ENCODE data around the gene BZW1. TPM values are rescaled to one million over a fixed set of nuclear protein-coding genes. Genes with fewer than 3 reads are reported as not detected.
A peak's percentile ranks its signal among the peaks of the same experiment; 100 is the strongest.

BZW1 gene
- total RNA-seq = 100 to 1,000 TPM; 266 to 272 TPM

GRCh38 chr2:200811333-200812121 is at the start of gene BZW1:
BZW1 (plus strand) TSS chr2:200811910; CDS start chr2:200813218, 1,308 bp downstream.
- H3K27me3 Mint-ChIP-seq = no peaks in the 10 kb centered on the region
- H3K27ac Mint-ChIP-seq = peak within 1 kb of the TSS; percentile 97
- H3K4me3 Mint-ChIP-seq = peak within 1 kb of the TSS; percentile 99
- ChIA-PET POLR2A (interaction anchor here (0.7 to 12.7 kb wide), 18 partner anchors 8 to 449 kb away, joined by 3 to 89 read pairs (median 4); partner anchors contain the start of genes CASP8, CLK1, NIF3L1 and PPIL3), CTCF (interaction anchor here (0.6 kb wide), 1 partner anchor 53 kb away, joined by 3 read pairs; the partner anchor contains the start of gene CLK1)
- peaks cover 54% of the 10 kb centered on the region for H3K4me1 Mint-ChIP-seq
- peak; percentile 97 for DNase-seq
- H3K9me3 Mint-ChIP-seq = no peaks in the 10 kb centered on the region
- H3K36me3 Mint-ChIP-seq (ENCODE audit: low read depth) = peaks cover 39% of the 10 kb centered on the region

DNA sequence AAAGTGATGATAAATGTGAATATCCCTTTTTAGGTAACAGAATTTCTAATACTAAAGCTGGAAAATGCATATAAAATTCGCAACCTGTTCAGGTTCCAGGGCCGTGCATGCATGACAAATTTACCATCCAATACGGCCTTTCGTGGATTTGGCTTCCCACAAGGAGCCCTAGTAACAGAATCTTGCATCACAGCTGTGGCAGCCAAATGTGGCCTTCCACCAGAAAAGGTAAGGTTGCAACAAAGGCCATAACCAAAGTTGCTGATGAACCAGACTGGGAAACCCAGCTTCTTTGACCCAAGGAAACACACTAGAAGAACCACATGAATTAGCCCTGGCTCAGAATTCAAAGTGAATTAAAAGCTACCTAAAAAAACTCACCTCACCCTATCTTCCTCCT is 49.6 kb upstream of the BZW1 start:
- no peak overlapping the region for H3K27ac Mint-ChIP-seq
- no peaks in the 10 kb centered on the region for H3K36me3 Mint-ChIP-seq (ENCODE audit: low read depth)
- no peaks in the 10 kb centered on the region for H3K9me3 Mint-ChIP-seq
- ChIA-PET CTCF (no interaction called here), POLR2A (no interaction called here)
- peaks cover 8% of the 10 kb centered on the region for H3K27me3 Mint-ChIP-seq
- no peak overlapping the region for H3K4me3 Mint-ChIP-seq
- no peak for DNase-seq
- H3K4me1 Mint-ChIP-seq = peaks cover 30% of the 10 kb centered on the region

- H3K4me1 Mint-ChIP-seq = peaks cover 30% of the 10 kb centered on the region
- H3K27me3 Mint-ChIP-seq = peaks cover 4% of the 10 kb centered on the region
- POLR2A ChIA-PET = no interaction called here
- no peak overlapping the region for H3K4me3 Mint-ChIP-seq
- no peaks in the 10 kb centered on the region for H3K9me3 Mint-ChIP-seq
- H3K27ac Mint-ChIP-seq = no peak overlapping the region
- CTCF ChIA-PET = no interaction called here
- H3K36me3 Mint-ChIP-seq (ENCODE audit: low read depth) = no peaks in the 10 kb centered on the region
- no peak for DNase-seq
Measured at GRCh38 chr2:200763422-200763821, 48.3 kb upstream of the BZW1 start.

DNA sequence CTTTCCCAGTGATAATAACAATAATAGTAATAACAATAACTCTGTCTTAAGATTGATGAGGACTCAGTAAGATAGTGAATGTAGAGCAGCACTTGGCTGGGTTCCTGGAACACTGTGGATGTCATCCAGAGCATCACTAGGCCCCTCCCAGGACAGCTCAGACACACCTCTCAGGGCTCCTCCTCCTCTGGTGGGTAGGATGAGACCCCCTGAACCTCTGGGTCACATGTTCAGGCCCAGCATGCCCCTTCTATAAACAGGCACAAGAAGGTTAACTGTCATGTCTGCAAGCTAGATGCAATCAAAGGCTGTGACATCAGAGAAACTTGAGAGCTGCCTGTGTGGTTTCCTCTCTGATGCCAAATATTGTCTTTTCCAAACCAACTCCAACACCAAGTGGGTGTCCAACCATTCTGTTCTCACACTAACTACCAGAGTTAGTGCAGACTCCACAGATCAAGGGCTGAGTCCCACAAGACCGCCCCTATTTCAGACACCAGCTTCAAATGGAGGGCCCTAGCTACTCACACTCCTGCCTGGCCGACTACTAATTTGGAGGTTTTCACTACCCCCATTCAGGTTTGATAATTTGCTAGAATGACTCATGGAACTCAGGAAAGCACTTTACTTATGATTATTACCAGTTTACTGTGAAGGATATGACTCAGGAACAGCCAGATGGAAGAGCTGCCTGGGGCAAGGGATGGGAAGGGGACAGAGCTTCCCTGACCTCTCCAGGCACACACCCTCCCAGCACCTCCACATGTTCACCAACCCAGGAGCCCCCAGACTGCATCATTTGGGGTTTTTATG is 46.4 kb upstream of the BZW1 start:
- H3K27ac Mint-ChIP-seq = peak overlapping the region; percentile 78
- ChIA-PET CTCF (interaction anchor here (0.5 to 2.0 kb wide), 3 partner anchors 21 to 283 kb away, joined by 3 to 6 read pairs (median 4); no protein-coding TSS in a partner anchor), POLR2A (interaction anchor here (1.0 to 1.9 kb wide), 3 partner anchors 46 to 99 kb away, joined by 3 to 9 read pairs (median 4); partner anchors contain the start of genes BZW1 and CLK1)
- no peaks in the 10 kb centered on the region for H3K36me3 Mint-ChIP-seq (ENCODE audit: low read depth)
- H3K4me3 Mint-ChIP-seq = peak overlapping the region; percentile 22
- peaks cover 30% of the 10 kb centered on the region for H3K4me1 Mint-ChIP-seq
- no peaks in the 10 kb centered on the region for H3K27me3 Mint-ChIP-seq
- DNase-seq = peak; percentile 41
- H3K9me3 Mint-ChIP-seq = no peaks in the 10 kb centered on the region

DNA sequence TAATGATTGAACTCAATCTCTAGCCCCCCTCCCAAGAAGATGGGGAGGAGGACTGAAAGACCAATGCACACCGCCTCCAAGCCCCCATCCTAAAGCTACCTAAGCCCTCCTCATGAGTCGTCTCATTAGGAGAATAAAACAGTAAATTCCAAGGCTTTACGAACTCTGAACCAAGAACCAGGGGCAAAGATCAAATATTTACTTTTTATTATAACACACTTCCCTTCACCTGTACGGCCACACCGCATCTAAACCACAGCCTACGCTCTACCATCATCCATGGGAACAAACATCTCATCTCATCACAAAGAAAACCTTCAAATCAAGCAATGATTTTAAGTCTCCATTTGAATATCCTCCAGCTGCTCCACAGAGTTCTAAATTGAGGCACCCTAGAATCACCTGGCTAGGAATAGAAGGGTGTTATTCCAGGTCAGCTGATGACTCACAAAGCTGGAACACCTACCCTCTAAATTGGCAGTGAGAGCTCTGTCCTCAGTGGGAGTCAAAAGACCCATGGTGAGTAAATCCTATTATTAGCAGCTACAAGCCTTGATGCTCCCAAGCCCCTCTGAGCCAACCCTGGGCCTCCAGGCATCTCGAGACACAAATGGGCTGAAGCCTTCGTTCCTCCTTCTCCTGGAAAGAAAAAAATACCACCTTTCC is 45.6 kb upstream of the BZW1 start:
- POLR2A ChIA-PET = interaction anchor here (1.0 to 1.9 kb wide), 3 partner anchors 45 to 98 kb away, joined by 3 to 9 read pairs (median 4); partner anchors contain the start of genes BZW1 and CLK1
- DNase-seq = no peak
- Mint-ChIP-seq H3K36me3 (ENCODE audit: low read depth) (no peaks in the 10 kb centered on the region), H3K9me3 (no peaks in the 10 kb centered on the region), H3K27ac (peak overlapping the region; percentile 1), H3K4me1 (peaks cover 30% of the 10 kb centered on the region), H3K4me3 (no peak overlapping the region), H3K27me3 (no peaks in the 10 kb centered on the region)
- CTCF ChIA-PET = interaction anchor here (2.0 kb wide), 1 partner anchor 53 kb away, joined by 6 read pairs; no protein-coding TSS in a partner anchor

DNA sequence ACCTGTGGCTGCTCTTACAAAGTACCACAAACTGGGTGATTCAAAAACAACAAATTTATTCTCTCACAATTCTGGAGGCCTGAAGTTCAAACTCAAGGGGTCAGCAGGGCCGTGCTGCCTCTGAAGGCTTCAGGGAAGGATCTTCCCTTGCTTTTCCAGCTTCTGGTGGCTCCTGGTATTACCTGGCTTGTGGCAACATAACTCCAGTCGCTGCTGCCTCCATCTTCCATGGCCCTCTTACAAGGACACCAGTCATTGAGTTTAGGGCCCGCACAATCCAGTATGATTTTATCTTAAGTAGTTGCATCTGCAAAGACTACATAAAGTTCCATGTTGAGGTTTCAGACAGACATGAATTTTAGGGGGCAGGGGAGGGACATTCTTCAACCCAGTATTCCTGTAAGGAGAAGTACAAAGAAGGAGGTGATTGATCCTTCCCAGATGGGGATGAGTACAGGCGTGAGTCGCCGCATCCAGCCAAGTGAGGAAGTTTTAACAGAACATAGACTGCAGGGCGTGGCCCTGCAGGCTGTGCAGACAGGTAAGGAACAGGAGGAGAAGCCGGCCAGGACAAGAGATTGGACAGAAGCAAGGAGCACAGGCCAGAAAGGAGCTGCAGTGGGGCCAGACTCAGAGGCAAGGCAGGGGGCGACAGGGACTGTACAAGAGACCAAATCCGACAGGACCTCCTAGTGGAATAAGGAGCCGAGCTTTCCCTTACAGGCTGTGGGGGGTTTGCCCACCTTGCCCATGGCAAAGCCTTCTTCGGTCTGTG is 44.4 kb upstream of the BZW1 start:
- POLR2A ChIA-PET = no interaction called here
- peaks cover 32% of the 10 kb centered on the region for H3K4me1 Mint-ChIP-seq
- no peaks in the 10 kb centered on the region for H3K9me3 Mint-ChIP-seq
- H3K27me3 Mint-ChIP-seq = no peaks in the 10 kb centered on the region
- peaks cover 5% of the 10 kb centered on the region for H3K36me3 Mint-ChIP-seq (ENCODE audit: low read depth)
- no peak for DNase-seq
- H3K4me3 Mint-ChIP-seq = no peak overlapping the region
- CTCF ChIA-PET = no interaction called here
- no peak overlapping the region for H3K27ac Mint-ChIP-seq

DNA sequence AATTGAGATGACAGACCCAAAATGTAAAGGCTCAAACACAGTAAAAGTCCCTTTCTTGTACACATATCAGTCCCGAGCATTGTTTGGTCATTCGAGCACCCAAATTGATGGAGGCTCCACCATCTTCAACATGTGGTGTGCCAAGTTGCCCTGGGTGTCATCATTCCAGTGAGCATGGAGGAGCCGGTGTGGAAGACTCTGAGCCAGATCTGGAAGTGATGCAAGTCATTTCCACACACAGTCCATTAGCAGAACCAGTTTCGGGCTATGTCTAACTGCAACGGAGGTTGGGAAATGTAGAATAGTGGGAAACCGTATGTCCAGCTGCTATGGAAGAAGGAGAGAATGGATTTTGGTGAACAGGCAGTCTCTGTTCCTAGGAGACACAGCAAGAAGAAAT is 40.9 kb upstream of the BZW1 start:
- CTCF ChIA-PET = no interaction called here
- Mint-ChIP-seq H3K27ac (no peak overlapping the region), H3K36me3 (ENCODE audit: low read depth) (peaks cover 11% of the 10 kb centered on the region), H3K4me3 (no peak overlapping the region), H3K9me3 (peaks cover 7% of the 10 kb centered on the region), H3K27me3 (peaks cover 7% of the 10 kb centered on the region), H3K4me1 (peaks cover 14% of the 10 kb centered on the region)
- POLR2A ChIA-PET = no interaction called here
- DNase-seq = no peak

DNA sequence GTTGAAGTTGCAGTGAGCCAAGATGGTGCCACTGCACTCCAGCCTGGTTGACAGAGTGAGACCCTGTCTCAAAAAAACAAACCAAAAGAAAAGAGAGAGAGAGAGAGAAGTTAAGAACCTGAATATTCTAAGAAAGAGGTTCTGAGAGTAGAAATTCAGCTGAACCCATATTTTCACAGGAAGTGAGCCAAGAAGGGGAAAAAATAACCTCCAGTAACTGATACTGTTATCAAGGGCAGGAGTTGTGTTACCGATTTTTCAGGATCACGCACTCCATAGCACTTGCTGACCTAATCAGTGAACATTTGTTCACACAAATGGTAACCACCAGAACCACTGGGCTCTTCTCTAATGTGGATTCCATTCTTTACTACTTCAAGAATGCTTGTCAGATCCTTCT is 39.1 kb upstream of the BZW1 start:
- peaks cover 9% of the 10 kb centered on the region for H3K4me1 Mint-ChIP-seq
- peaks cover 11% of the 10 kb centered on the region for H3K36me3 Mint-ChIP-seq (ENCODE audit: low read depth)
- no peak overlapping the region for H3K27ac Mint-ChIP-seq
- ChIA-PET CTCF (no interaction called here), POLR2A (no interaction called here)
- no peak for DNase-seq
- H3K27me3 Mint-ChIP-seq = peaks cover 7% of the 10 kb centered on the region
- H3K4me3 Mint-ChIP-seq = no peak overlapping the region
- H3K9me3 Mint-ChIP-seq = peaks cover 7% of the 10 kb centered on the region

DNA sequence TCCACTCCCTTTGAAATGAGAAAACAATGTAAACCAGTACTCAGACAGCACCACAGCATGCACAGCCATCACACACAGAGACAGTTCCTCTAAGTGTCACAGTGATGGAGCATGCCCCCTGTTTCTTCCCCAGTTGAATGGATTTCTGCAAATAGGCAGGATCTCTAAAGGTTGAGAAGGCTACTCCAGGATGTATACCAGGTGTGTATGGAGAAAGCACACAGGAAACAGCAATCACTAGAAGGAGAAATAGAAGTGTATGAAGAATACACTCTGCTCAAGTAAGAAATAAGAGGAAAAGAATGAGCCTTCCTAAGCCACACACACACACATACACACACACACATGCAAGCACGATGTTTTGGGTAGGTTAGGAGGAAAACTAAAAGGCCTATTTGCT is 38.6 kb upstream of the BZW1 start:
- H3K9me3 Mint-ChIP-seq = peaks cover 7% of the 10 kb centered on the region

DNA sequence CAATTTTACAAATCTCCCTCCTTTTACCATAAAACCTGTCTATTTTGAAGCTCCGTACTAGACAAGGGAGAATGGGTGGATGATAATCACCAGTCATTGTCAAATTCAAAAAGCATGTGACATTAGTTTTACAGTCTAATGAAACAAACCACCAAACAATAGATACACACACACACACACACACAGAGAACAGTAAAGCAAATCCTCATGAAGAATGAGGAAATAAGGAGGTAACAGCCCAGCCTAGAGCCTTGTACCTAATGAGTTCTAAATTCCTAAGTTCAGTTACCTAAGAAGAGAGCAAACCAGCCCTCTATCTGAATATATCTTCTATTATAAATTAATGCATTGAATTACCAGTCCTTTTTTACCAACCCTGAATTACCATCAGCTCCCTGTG is 36.8 kb upstream of the BZW1 start:
- CTCF ChIA-PET = interaction anchor here (1.0 kb wide), 1 partner anchor 62 kb away, joined by 3 read pairs; no protein-coding TSS in a partner anchor
- peaks cover 9% of the 10 kb centered on the region for H3K4me1 Mint-ChIP-seq

More for the DNA sequence above, 38.6 kb upstream of the BZW1 start:
- CTCF ChIA-PET = no interaction called here
- no peak overlapping the region for H3K4me3 Mint-ChIP-seq
- DNase-seq = no peak
- H3K4me1 Mint-ChIP-seq = peaks cover 9% of the 10 kb centered on the region
- H3K27me3 Mint-ChIP-seq = peaks cover 7% of the 10 kb centered on the region
- H3K36me3 Mint-ChIP-seq (ENCODE audit: low read depth) = peaks cover 11% of the 10 kb centered on the region
- POLR2A ChIA-PET = no interaction called here
- H3K27ac Mint-ChIP-seq = no peak overlapping the region

GRCh38 chr2:200777275-200777674 is 34.4 kb upstream of the BZW1 start:
- ChIA-PET CTCF (no interaction called here), POLR2A (no interaction called here)
- no peak for DNase-seq
- Mint-ChIP-seq H3K4me1 (peaks cover 8% of the 10 kb centered on the region), H3K36me3 (ENCODE audit: low read depth) (peaks cover 6% of the 10 kb centered on the region), H3K4me3 (no peak overlapping the region), H3K9me3 (peaks cover 7% of the 10 kb centered on the region), H3K27me3 (peaks cover 7% of the 10 kb centered on the region), H3K27ac (no peak overlapping the region)

More for the DNA sequence above, 36.8 kb upstream of the BZW1 start:
- Mint-ChIP-seq H3K4me3 (no peak overlapping the region), H3K27ac (no peak overlapping the region), H3K36me3 (ENCODE audit: low read depth) (peaks cover 11% of the 10 kb centered on the region), H3K27me3 (peaks cover 7% of the 10 kb centered on the region), H3K9me3 (peaks cover 7% of the 10 kb centered on the region)
- POLR2A ChIA-PET = interaction anchor here (0.6 kb wide), 1 partner anchor 87 kb away, joined by 3 read pairs; no protein-coding TSS in a partner anchor
- DNase-seq = no peak

DNA sequence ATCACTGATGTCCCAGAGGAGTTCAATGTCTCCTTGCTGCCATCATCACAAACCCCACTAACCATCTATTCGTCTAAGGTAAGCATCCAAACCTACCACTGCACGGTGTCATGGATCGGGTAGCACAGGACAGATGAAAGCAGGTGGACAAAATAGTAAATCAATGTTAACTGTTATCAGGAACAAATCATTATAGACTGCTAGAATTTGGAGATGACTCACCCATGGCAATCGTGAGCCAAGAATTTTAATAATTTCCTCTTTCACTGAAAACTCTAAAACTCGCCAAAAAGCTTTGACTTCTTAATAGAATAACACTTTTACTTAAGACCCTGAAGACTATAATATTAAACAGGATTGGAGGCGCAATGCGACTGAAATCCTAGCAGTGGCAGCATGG is 33.7 kb upstream of the BZW1 start:
- no peak overlapping the region for H3K4me3 Mint-ChIP-seq
- H3K27ac Mint-ChIP-seq = no peak overlapping the region
- peaks cover 2% of the 10 kb centered on the region for H3K36me3 Mint-ChIP-seq (ENCODE audit: low read depth)
- H3K9me3 Mint-ChIP-seq = peaks cover 4% of the 10 kb centered on the region
- H3K4me1 Mint-ChIP-seq = peaks cover 1% of the 10 kb centered on the region
- POLR2A ChIA-PET = no interaction called here
- CTCF ChIA-PET = no interaction called here
- H3K27me3 Mint-ChIP-seq = peaks cover 4% of the 10 kb centered on the region
- no peak for DNase-seq
